ENCODE data around the gene ATG16L1.

- TF ChIP-seq CTCF (IDR thresholded peaks at IDR 0.05) (no peak), POLR2A (IDR thresholded peaks at IDR 0.05) (no peak), EP300 (IDR thresholded peaks at IDR 0.05) (no peak)
Observed at GRCh38 chr2:233288663-233289062, 37.2 kb downstream of the ATG16L1 start.
